MCF 10A (cell line): ENCODE results near the gene DCUN1D4. TPM values are rescaled to one million over a fixed set of nuclear protein-coding genes. Genes with fewer than 3 reads are reported as not detected.

ENCODE experiments used
- BruUV-seq: library from RNA; stranded (reverse); fragments of 400-500 nt; replicated peaks from 2 replicates; lab custom pipeline; 2021; lab: Mats Ljungman, UMichigan
- CTCF ChIA-PET: fragments of 300-600 bp; sonication (Branson Sonifier 250); formaldehyde crosslinking; extraction: SDS; loops from one replicate; lab custom pipeline; 2021; ENCODE audit warnings: antibody characterized with exemption, inconsistent platforms; lab: Yijun Ruan, JAX
- POLR2A ChIA-PET: fragments of 300-600, 350-650 bp; sonication (Branson Sonifier 250); formaldehyde crosslinking; extraction: SDS; loops from one replicate; lab custom pipeline; 2020; ENCODE audit warnings: antibody characterized with exemption, inconsistent platforms; lab: Yijun Ruan, JAX
- DNase-seq: peaks from one replicate; pipeline ENCODE4 v3.0.0-alpha.2; 2018; ENCODE audit not compliant: unreplicated experiment
- H3K27ac Mint-ChIP-seq: one replicate; pipeline ENCODE4 v1.8.0; 2022; ENCODE audit warnings: mild to moderate bottlenecking, low read depth, mixed read lengths; ENCODE audit not compliant: unreplicated experiment
- H3K27me3 Mint-ChIP-seq: one replicate; pipeline ENCODE4 v1.8.0; 2022; ENCODE audit warnings: mixed read lengths; ENCODE audit not compliant: insufficient read depth, unreplicated experiment
- H3K36me3 Mint-ChIP-seq: one replicate; pipeline ENCODE4 v1.8.0; 2022; ENCODE audit warnings: mild to moderate bottlenecking, moderate library complexity, mixed read lengths; ENCODE audit not compliant: insufficient read depth, unreplicated experiment
- H3K4me1 Mint-ChIP-seq: one replicate; pipeline ENCODE4 v1.8.0; 2022; ENCODE audit warnings: mixed read lengths; ENCODE audit not compliant: insufficient read depth, unreplicated experiment
- H3K4me3 Mint-ChIP-seq: one replicate; pipeline ENCODE4 v1.8.0; 2022; ENCODE audit warnings: mild to moderate bottlenecking, moderate library complexity, mixed read lengths; ENCODE audit not compliant: unreplicated experiment
- H3K9me3 Mint-ChIP-seq: one replicate; pipeline ENCODE4 v1.8.0; 2022; ENCODE audit warnings: mixed read lengths; ENCODE audit not compliant: unreplicated experiment
- CTCF ChIP-seq: fragments of 200-600 bp; IDR thresholded peaks from one replicate; pipeline ENCODE4 v1.8.0; 2022; ENCODE audit warnings: antibody characterized with exemption, mild to moderate bottlenecking; ENCODE audit not compliant: unreplicated experiment
- intact Hi-C: fragments of 100-400 bp; cut with micrococcal nuclease; formaldehyde crosslinking; loops from 2 replicates; pipeline ENCODE4 v1.14.1; 2022
- total RNA-seq: library from RNA; stranded (reverse); gene quantifications from 2 replicates; pipeline ENCODE4 v1.2.3, GENCODE V29; 2022

DCUN1D4 gene
- total RNA-seq, 1 experiment from 2014 or later: 88.0 TPM

- Mint-ChIP-seq H3K27me3 (no peaks in the 10 kb centered on the region), H3K9me3 (no peaks in the 10 kb centered on the region), H3K4me1 (peaks cover 40% of the 10 kb centered on the region), H3K27ac (peak overlapping the region; percentile 67), H3K36me3 (peaks cover 15% of the 10 kb centered on the region), H3K4me3 (no peak overlapping the region)
- no peak for TF ChIP-seq CTCF
- ChIA-PET POLR2A (interaction anchor here (1.3 kb wide), 1 partner anchor 9 kb away, joined by 4 read pairs; the partner anchor contains the start of gene DCUN1D4), CTCF (no interaction called here)
- intact Hi-C loops: no loop called here
- no TSS peak for BruUV-seq
- DNase-seq: no peak
Measured at GRCh38 chr4:51851937-51852290, 9.0 kb downstream of the DCUN1D4 start.

- H3K9me3 Mint-ChIP-seq: no peaks in the 10 kb centered on the region
- TF ChIP-seq CTCF: no peak
- peak overlapping the region; percentile 67 for H3K27ac Mint-ChIP-seq
- no TSS peak for BruUV-seq
- H3K27me3 Mint-ChIP-seq: no peaks in the 10 kb centered on the region
- CTCF ChIA-PET: interaction anchor here (0.6 kb wide), 1 partner anchor 25 kb away, joined by 3 read pairs; no protein-coding TSS in a partner anchor
- POLR2A ChIA-PET: interaction anchor here (1.3 kb wide), 1 partner anchor 11 kb away, joined by 4 read pairs; the partner anchor contains the start of gene DCUN1D4
- H3K36me3 Mint-ChIP-seq: peaks cover 15% of the 10 kb centered on the region
- DNase-seq: no peak
- intact Hi-C loops: no loop called here
- H3K4me1 Mint-ChIP-seq: peaks cover 38% of the 10 kb centered on the region
- H3K4me3 Mint-ChIP-seq: no peak overlapping the region
Measured at GRCh38 chr4:51853027-51853682, 10.2 kb downstream of the DCUN1D4 start.

DNA sequence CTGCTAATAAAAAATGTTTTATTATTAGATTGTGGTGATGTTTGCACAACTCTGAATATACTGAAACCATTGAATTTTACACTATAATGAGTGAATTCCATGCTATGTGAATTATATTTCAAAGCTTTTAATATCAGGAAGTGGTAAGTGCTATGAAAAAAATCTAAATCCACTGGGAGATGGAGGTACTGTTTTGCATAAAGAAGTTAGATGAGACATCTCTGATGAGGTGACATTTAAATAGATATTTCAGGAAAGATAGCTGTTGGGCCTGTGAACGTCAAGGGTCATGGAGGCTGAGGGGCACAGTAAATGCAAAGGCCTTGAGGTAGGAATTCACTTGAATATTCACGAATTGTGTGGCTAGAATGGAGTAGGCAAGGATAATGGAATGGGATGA, 12.3 kb downstream of the DCUN1D4 start:
- H3K27ac Mint-ChIP-seq: peak overlapping the region; percentile 36
- no peak for TF ChIP-seq CTCF
- no TSS peak for BruUV-seq
- H3K27me3 Mint-ChIP-seq: no peaks in the 10 kb centered on the region
- DNase-seq: no peak
- ChIA-PET CTCF (interaction anchor here (1.0 kb wide), 1 partner anchor 11 kb away, joined by 3 read pairs; no protein-coding TSS in a partner anchor), POLR2A (interaction anchor here (1.3 kb wide), 1 partner anchor 16 kb away, joined by 4 read pairs; no protein-coding TSS in a partner anchor)
- peaks cover 38% of the 10 kb centered on the region for H3K4me1 Mint-ChIP-seq
- intact Hi-C loops: no loop called here
- H3K9me3 Mint-ChIP-seq: no peaks in the 10 kb centered on the region
- no peak overlapping the region for H3K4me3 Mint-ChIP-seq
- peaks cover 2% of the 10 kb centered on the region for H3K36me3 Mint-ChIP-seq

DNA sequence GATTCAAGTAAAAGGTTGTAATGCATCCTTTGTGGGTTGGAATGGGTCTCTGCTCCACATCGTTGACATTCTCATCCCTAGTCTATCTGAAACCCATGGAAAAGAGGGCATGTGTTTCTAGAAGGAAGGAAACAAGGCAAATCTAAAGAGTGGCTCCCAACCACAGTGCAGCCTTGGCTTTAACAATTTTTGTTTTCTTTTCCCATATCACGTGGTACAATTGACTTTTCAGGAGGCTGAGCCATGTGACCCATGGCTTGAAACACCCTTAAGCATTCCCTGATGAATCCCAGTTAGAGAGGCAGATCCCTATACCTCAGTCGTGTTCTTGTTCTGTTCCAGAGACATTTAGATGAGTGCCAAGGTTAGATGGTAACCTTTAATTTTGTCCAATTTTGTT, 12.8 kb downstream of the DCUN1D4 start:
- CTCF ChIA-PET: interaction anchor here (1.0 kb wide), 1 partner anchor 12 kb away, joined by 3 read pairs; no protein-coding TSS in a partner anchor

More for the DNA sequence above, 12.8 kb downstream of the DCUN1D4 start:
- POLR2A ChIA-PET: interaction anchor here (1.3 kb wide), 1 partner anchor 16 kb away, joined by 4 read pairs; no protein-coding TSS in a partner anchor
- no peak for TF ChIP-seq CTCF
- Mint-ChIP-seq H3K9me3 (no peaks in the 10 kb centered on the region), H3K27me3 (no peaks in the 10 kb centered on the region), H3K36me3 (peaks cover 6% of the 10 kb centered on the region), H3K4me1 (peaks cover 33% of the 10 kb centered on the region), H3K27ac (no peak overlapping the region), H3K4me3 (no peak overlapping the region)
- intact Hi-C loops: no loop called here
- BruUV-seq: no TSS peak
- no peak for DNase-seq
